HG03342 (cell line): Measurements from ENCODE around the gene CIPC.

Source experiments
- ATAC-seq: cut with Tn5 transposase; IDR thresholded peaks from one replicate; pipeline ENCODE4 v1.9.1; 2021; ENCODE audit warnings: mild to moderate bottlenecking, moderate library complexity; ENCODE audit not compliant: unreplicated experiment

CIPC gene

GRCh38 chr14:77097700-77098528 is at the start of gene CIPC:
TSS of gene CIPC (plus strand) at chr14:77098258. CDS start at chr14:77105709, 7,451 bp downstream.
- ATAC-seq: peak; percentile 89

DNA sequence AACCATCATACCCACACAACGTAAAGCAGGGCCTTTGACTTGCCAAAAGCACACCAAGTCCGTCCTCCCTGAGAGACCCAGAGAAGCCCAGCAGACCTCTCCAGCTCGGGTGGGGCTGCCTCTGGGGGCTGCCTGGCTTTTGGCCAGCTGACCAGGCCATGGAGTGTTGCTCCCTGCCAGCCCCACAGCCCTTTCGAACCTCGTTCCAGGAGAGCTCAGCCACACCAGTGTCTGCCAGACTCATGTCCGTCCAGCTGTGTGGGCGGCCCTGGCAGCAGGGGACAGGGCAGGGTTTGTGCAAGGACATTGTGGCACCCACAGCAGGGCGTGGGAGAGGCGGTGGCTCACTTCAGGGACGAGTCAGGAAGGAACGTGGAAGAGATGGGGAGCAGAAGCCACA is 46.9 kb upstream of the CIPC start:
- ATAC-seq: no peak

DNA sequence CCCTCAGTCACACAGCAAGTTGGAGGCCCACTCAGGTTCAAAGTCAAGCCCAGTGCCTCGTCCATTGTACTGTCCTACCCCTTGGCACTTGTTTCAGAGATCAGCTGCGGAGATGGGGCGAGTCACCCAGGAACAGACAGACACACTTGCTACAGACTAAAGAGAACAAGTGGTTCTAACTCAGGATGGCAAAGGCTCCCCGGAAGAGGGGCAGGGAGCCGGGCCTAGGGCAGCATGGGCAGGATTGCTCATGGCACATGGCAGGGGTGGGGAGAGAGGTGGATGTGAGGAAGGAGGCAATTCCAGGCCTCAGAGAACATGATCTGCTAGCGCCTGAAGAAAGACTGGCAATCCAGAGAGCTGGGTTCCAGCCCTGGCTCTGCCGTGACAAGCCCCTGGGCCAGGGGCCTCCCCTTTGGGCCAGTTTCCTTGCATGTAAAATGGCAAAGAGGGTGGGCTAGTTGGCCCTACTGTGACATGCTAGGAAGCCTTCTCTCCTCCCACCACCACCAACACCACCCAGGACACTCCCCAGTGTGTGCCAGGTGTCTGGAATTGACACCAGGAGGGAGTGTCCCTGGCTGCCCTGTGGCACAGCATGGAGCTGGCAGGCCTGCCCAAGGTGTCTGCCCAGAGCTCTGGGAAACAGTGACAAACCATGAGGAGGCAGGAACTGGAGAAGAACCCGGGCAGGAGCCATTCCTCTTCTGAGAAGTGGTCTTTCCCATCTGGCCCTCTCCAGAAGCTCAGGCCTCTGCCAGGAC is 45.6 kb upstream of the CIPC start:
- no peak for ATAC-seq

DNA sequence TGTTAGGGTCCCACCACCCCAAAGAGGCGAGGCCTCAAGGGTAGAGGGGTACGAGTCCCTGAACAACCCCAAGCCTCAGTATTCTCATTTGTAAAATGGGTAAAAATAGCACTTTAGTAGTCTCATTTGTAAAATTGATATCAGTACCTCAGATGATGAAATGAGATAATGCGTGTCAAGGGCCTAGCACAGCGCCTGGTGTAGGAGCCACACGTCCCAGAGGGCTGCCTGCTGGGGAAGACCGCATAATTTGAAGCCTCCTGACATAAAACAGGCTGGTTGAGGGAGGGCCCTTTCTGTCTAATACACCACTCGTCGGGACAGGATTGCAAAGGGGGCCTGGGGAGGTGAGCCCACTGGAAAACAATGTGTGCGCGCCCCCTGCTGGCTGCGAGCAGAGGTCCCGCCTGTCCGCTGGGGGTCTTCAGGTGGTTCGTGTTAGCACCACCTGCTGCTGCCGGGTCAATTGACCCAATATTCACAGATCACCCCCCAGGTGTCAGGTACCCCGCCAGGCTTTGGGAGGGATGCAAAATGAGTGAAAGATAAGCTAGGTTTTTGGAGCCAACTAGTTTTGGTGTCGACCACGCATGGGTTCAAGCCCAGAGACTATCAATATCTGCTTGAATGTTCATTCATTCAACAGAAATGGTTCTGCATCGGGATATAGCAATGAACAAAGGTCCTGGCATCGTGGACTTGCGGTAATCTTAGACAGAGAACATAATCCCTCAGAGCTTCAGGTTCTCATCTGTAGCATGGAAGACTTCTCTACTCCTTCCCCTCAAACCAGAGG is 44.8 kb upstream of the CIPC start:
- peak; percentile 51 for ATAC-seq

- no peak for ATAC-seq
Observed at GRCh38 chr14:77055306-77055705, 42.8 kb upstream of the CIPC start.

- ATAC-seq: no peak
Observed at GRCh38 chr14:77055981-77056380, 42.1 kb upstream of the CIPC start.

DNA sequence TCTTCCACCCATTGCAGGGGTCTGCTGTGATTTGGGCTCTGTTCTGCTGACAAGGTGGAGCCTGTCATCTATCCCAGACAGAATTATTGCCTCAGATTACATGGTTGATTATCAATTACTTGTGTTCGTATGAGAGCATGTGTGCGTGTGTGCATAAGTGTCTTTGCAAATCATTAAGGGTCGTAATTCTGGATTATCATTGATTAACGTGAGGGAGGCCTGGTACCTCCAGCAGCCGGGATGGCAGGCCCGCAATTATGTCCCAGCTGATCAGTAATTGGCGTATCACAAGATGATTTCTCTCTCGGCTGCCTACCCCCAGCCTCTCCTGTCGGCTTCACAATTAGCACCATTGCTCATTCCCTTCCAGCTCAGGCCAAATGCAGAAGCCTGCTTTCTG is 39.9 kb upstream of the CIPC start:
- no peak for ATAC-seq

GRCh38 chr14:77058785-77059184 is 39.3 kb upstream of the CIPC start:
- no peak for ATAC-seq

- no peak for ATAC-seq
Observed at GRCh38 chr14:77059276-77059915, 38.7 kb upstream of the CIPC start.

- ATAC-seq: no peak
Observed at GRCh38 chr14:77061630-77062257, 36.3 kb upstream of the CIPC start.

- no peak for ATAC-seq
Observed at GRCh38 chr14:77062261-77062660, 35.8 kb upstream of the CIPC start.

GRCh38 chr14:77063571-77064171 is 34.4 kb upstream of the CIPC start:
- no peak for ATAC-seq

GRCh38 chr14:77064521-77065178 is 33.4 kb upstream of the CIPC start:
- ATAC-seq: no peak

GRCh38 chr14:77065851-77066577 is 32.0 kb upstream of the CIPC start:
- no peak for ATAC-seq

DNA sequence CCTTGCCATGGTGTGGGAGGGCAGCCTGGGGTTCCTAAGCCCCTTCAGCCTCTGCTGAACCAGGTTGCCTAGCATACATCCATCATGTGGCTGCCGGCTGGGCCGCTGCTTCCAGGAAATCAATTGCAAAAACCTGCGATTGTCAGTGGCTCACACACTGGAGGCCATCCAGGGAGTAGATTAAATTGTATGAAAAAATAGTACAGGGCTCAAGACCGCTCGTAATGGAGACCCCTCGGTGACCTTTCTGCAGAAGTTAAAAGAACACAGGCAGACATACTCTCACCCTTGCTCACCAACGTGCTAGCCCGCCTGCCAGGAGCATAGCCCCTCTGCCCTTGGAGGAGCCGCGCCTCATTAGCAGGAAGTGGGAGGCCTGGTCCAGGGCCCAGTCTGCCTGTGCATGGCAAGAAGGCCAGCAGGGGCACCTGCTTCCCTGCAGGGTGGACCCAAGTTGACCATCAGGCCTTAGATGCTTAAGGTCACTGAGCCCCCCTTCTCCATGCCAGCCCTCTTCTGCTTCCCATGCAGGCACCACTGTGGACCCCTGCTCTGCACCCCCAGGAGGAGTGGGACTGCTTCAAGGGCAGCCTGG is 31.4 kb upstream of the CIPC start:
- no peak for ATAC-seq

- ATAC-seq: peak; percentile 49
Observed at GRCh38 chr14:77067632-77068516, 30.2 kb upstream of the CIPC start.

GRCh38 chr14:77068517-77069200 is 29.4 kb upstream of the CIPC start:
- ATAC-seq: no peak
